HG02981 (cell line): Measurements from ENCODE around the gene KIF12.
A peak's percentile ranks its signal among the peaks of the same experiment; 100 is the strongest.
"Not testable (repeated sequence)": the region's sequence is repeated elsewhere in the genome, so short reads cannot be mapped to it uniquely, and the experiment has no call there.

Experiments used
- ATAC-seq: cut with Tn5 transposase; IDR thresholded peaks from one replicate; pipeline ENCODE4 v1.9.1; 2021; ENCODE audit warnings: mild to moderate bottlenecking, moderate library complexity; ENCODE audit not compliant: unreplicated experiment

Gene KIF12

DNA sequence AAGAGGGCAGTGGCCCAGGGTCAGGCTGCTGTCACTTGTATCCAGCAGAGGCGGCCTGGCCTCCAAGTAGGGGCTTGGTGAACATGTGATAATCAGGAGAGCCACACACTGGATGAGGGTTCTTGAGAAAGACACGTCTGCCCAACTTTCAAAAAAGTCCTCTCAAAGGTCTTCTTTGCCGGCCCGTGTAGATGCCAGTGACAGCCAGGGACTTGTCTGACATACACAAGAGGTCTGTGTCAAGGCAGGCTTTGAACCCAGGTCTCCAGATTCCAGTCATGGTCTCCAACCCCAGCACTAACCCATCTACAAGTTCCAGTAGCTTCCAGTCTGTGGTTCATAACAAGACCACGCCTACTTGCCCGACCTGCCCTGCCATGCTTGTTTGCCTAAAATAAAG, 13.1 kb downstream of the KIF12 start:
- no peak for ATAC-seq

- ATAC-seq: no peak
These were observed 13.7 kb downstream of the KIF12 start for GRCh38 chr9:114085387-114085789.

GRCh38 chr9:114084282-114085073, 14.6 kb downstream of the KIF12 start:
- no peak for ATAC-seq

DNA sequence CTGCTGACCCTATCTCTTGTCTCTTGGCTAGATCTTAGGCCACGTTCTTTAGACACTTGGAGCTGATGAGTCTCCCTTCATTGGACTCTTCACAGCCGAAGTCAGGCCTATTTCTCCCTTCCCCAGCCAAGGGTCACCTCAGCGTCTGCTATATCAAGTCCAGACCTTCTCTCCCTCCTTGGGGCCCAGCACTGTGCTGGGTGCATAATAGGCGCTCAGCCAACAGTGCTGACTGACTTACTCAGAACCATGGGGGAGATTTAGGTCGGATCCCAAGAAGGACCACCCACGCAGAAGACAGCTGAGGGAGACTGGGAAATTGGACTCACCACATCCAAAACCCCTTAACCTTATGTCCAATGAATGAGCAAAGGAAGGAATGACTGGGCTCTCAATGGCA, 15.4 kb downstream of the KIF12 start:
- ATAC-seq: no peak

GRCh38 chr9:114082763-114083412, 16.2 kb downstream of the KIF12 start:
- ATAC-seq: not testable (repeated sequence)

GRCh38 chr9:114082017-114082762, 16.9 kb downstream of the KIF12 start:
- peak; percentile 79 for ATAC-seq

GRCh38 chr9:114081441-114082016, 17.6 kb downstream of the KIF12 start:
- no peak for ATAC-seq

DNA sequence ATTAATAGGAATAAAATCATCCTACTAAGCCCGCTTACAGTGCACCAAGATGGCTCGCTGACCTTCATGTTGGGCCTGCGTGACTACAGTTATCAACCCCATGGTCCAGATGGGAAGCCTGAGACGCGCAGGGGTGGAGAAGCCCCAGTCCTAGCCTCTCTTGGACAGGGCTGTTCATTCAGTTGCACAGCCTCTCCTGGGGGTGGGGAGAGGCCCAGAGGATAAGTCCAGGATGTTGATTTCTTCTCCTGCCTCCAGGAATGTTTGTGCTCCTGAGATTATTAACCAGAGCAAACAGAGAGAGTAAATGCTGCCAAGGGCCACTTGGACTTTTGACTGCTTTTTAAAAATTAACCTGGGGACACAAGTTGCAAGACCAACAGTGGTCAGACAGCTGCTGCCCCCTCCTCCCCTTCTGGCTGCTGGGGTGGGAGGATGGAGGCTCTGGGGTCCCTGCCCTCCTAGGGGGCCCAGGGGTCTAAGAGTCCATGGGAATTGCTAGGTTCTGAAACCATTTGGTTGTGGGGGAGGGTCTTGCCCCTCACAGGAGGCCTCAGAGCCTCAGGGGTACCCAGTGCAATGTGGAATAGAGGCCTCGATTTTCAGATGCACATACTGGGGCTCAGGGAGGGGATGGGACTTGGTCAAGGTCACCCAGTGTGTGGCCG, 18.2 kb downstream of the KIF12 start:
- ATAC-seq: no peak

DNA sequence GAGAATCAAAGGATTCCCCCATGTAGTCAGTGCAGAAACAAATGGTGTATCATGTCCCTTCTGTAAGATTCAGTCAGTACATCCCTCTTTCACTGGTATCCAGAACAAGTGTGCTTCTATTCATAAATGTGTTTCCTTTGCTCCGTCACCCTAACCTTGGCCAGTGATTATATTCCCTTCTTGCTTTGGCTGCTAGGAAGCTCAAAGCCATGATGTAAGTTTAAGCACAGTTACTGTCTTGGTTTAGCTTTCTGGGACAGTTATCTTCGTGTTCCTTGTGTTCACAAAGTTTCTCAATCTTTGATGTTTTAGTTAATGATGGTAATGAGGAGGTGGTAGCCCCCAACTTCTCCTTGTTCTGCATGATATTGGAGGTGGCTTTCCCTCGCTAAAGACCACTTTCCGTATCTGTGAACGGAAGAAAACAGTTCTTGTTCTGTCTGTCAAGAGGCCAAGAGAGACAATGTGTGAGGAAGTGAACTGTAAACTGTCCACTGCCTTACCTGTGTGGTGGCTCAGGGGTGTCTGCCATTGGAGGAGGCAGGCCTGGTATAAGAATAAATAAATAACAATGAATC, 18.8 kb downstream of the KIF12 start:
- ATAC-seq: no peak

GRCh38 chr9:114078781-114079156, 20.3 kb downstream of the KIF12 start:
- ATAC-seq: no peak

DNA sequence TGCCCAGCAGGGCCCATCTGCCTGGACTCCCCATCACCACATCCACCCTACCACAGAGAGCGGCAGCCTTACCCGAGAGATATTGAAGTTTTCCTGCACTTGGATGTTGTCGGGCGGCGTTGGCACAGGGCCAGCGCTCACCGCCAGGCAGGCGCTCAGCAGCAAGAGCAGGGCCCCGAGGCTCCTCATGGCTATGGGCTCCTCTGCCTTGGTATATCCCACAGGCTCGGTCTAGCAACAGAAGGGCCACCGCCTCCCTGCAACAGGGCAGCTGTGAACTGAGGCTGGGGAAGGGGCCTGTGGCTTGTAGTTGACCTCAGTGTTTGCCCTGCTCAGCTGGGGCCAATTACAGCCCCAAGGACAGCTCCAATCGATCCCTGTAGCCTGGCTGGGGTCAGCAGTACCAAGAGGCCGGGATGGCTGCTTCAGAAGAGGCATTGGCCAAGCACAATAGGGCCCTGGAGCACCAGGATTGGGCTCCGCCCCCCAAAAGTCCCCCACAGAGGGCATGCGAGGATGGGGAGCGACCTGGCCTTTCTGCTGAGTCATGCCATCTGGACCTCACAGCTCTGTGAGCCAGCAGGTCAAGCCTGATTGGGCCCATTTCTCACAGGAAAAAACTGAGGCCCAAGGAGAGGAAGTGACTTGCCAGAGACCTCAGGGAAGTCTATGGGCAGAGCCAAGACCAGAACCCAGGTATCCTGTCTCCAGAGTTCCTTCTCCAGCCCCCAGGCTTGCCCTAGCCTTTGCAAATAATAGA, 20.9 kb downstream of the KIF12 start, which contains the start of gene AMBP:
Gene AMBP, minus strand, starts transcription at position 280 of the 760 bp plus-strand sequence. Its CDS starts 91 bp downstream, at position 189.
- ATAC-seq: no peak

DNA sequence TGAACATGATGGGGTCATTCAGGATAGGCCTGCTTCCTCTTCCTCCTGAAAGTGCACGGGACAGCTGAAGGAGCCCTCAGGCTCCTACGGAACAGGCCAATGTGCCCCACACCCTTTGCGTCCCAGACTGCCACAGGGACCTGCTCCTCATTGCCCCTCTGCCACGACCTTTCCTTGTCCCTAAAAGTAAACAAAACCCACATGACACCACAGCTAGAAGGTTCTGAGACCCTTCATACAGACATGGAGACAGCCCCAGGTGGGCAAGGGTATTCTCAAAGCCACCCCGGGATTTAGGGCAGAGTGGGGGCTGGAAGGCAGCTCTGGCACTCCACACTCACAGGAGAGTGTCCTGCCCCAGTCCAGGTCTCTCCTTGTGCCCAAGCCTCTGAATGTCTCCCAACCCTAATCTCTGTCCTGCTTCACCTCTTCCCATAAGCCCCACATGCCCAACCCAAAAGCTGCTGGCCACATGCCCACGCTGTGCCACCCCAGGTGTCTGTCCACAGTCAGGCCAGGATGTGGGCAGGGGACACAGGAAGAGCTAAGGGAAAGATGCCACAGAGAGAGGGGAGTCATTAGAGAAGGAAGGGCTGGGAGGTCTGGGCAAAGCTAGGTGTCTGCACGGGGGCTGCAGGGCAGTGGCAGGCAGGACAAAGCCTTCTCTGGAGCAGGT, 21.8 kb downstream of the KIF12 start:
- no peak for ATAC-seq

DNA sequence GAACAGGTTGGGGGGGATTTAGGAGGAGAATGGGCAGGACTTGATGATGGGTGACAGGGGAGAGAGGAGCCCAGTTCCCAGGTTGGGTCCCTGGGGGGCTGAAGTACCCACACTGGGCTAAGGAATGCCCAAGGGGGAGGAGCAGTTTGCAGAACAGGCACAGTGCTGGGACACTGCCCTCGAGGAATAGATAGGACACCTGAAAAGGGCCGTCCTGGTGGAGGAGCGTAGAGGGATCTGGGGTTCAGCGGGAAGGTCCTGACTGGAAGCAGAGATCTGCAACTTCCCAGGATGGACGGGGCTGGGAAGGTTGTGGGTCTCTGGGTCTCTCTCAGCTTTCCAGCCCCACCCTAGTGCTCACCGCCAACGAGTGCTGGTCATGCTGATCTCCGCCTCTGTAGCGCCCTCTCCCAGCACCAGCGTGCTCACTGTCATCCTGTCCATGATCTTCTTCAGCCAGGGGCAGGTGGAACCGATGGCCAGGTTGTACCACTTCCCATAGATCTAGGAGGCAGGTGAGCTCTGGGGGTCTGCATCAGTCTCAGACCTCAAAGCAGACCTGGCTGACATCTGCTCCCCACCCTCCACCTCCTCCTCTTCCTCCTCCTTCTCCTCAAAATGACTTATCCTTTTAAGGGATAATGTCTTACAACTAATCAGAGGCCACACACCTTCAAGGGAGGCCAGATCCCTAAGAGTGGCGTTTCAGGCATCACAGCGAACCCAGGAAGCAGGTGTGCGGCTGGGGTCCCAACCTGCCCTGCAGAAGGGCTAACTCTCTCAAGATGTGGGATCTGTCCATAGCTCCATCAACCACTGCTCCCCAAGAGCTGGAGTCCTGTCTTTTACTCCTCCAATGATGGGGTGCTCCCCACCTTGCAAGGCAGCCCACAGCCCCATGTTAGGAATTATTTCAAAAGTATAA, 22.6 kb downstream of the KIF12 start:
- no peak for ATAC-seq

DNA sequence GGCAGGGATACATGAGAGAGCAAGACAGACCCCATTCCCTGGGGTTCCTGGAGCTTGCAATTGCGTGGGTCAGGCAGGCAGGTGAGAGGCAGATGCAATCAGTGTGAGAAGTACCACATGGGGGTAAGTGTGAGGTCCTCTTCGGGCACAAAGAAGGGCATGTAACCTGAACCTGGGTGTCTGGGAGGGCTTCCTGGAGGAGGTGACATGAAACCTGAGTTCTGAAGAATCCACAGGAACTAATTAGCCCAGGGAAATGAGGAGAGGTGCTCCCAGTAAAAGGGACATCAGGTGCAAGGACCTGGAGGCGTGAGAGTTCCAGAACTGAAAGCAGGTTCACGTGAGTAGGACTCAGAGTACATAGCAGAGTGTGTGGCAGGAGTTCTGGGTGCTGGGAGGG, 23.5 kb downstream of the KIF12 start:
- ATAC-seq: no peak

- no peak for ATAC-seq
These were observed 26.6 kb downstream of the KIF12 start for GRCh38 chr9:114072184-114073140.

- no peak for ATAC-seq
These were observed 27.8 kb downstream of the KIF12 start for GRCh38 chr9:114071197-114071795.
